ENCODE results near the gene POLH. TPM values are rescaled to one million over a fixed set of nuclear protein-coding genes. Genes with fewer than 3 reads are reported as not detected.

Gene POLH
- total and polyA plus RNA-seq, 2 donors from 2014 or later, result 1.8 to 16.8 TPM

GRCh38 chr6:43609402-43609801 lies 33.4 kb downstream of the POLH start:
- no peaks in the 10 kb centered on the region for H3K9me3 ChIP-seq (ENCODE audit: control insufficient read depth in 2 of 3, insufficient read depth in 1 of 3, low read length in 3 of 3)
- no peak for TF ChIP-seq CTCF (IDR thresholded peaks at IDR 0.05; ENCODE audit: borderline replicate concordance, extremely low read depth, insufficient read depth)
- peaks cover 0 to 31% (median 12%) of the 10 kb centered on the region in 3 donors for H3K36me3 ChIP-seq (ENCODE audit: control insufficient read depth in 2 of 3, insufficient read depth in 3 of 3, low read length in 3 of 3)
- no peak overlapping the region for H3K4me3 ChIP-seq (ENCODE audit: low read length in 3 of 3)
- H3K4me1 ChIP-seq (ENCODE audit: control insufficient read depth in 2 of 3, insufficient read depth in 2 of 3, low read depth in 1 of 3, low read length in 3 of 3), result no peaks in the 10 kb centered on the region
- FAIRE-seq, result no peak
- H3K9ac ChIP-seq (ENCODE audit: low read length in 3 of 3), result no peak overlapping the region
- H3K27ac ChIP-seq (ENCODE audit: low read depth in 2 of 2, low read length in 2 of 2), result no peak overlapping the region
- intact Hi-C loops (cut with DNase I), result no loop called here
- no peaks in the 10 kb centered on the region for H3K27me3 ChIP-seq (ENCODE audit: control insufficient read depth, insufficient read depth, low read length)
- DNase-seq, result no peak

- no peak for DNase-seq
- no peak overlapping the region for H3K4me3 ChIP-seq (ENCODE audit: low read length in 3 of 3)
- intact Hi-C loops (cut with DNase I), result no loop called here
- H3K27ac ChIP-seq (ENCODE audit: low read depth in 2 of 2, low read length in 2 of 2), result no peak overlapping the region
- no peaks in the 10 kb centered on the region for H3K4me1 ChIP-seq (ENCODE audit: control insufficient read depth in 2 of 3, insufficient read depth in 2 of 3, low read depth in 1 of 3, low read length in 3 of 3)
- FAIRE-seq, result no peak
- H3K9me3 ChIP-seq (ENCODE audit: control insufficient read depth in 2 of 3, insufficient read depth in 1 of 3, low read length in 3 of 3), result no peaks in the 10 kb centered on the region
- peaks cover 0 to 24% (median 11%) of the 10 kb centered on the region in 3 donors for H3K36me3 ChIP-seq (ENCODE audit: control insufficient read depth in 2 of 3, insufficient read depth in 3 of 3, low read length in 3 of 3)
- no peak overlapping the region for H3K9ac ChIP-seq (ENCODE audit: low read length in 3 of 3)
- no peaks in the 10 kb centered on the region for H3K27me3 ChIP-seq (ENCODE audit: control insufficient read depth, insufficient read depth, low read length)
- no peak for TF ChIP-seq CTCF (IDR thresholded peaks at IDR 0.05; ENCODE audit: borderline replicate concordance, extremely low read depth, insufficient read depth)
Observed at GRCh38 chr6:43610431-43610830, 34.4 kb downstream of the POLH start.

GRCh38 chr6:43613721-43614395 lies 37.9 kb downstream of the POLH start:
- Histone ChIP-seq H3K27me3 (ENCODE audit: control insufficient read depth, insufficient read depth, low read length) (no peaks in the 10 kb centered on the region), H3K36me3 (ENCODE audit: control insufficient read depth in 2 of 3, insufficient read depth in 3 of 3, low read length in 3 of 3) (peaks cover 0 to 24% (median 11%) of the 10 kb centered on the region in 3 donors), H3K4me1 (ENCODE audit: control insufficient read depth in 2 of 3, insufficient read depth in 2 of 3, low read depth in 1 of 3, low read length in 3 of 3) (no peaks in the 10 kb centered on the region), H3K27ac (ENCODE audit: low read depth in 2 of 2, low read length in 2 of 2) (no peak overlapping the region), H3K9me3 (ENCODE audit: control insufficient read depth in 2 of 3, insufficient read depth in 1 of 3, low read length in 3 of 3) (no peaks in the 10 kb centered on the region), H3K9ac (ENCODE audit: low read length in 3 of 3) (no peak overlapping the region), H3K4me3 (ENCODE audit: low read length in 3 of 3) (no peak overlapping the region)
- FAIRE-seq, result no peak
- no peak for DNase-seq
- intact Hi-C loops (cut with DNase I), result no loop called here
- no peak for TF ChIP-seq CTCF (IDR thresholded peaks at IDR 0.05; ENCODE audit: borderline replicate concordance, extremely low read depth, insufficient read depth)

GRCh38 chr6:43614396-43614730 lies 38.4 kb downstream of the POLH start:
- H3K36me3 ChIP-seq (ENCODE audit: control insufficient read depth in 2 of 3, insufficient read depth in 3 of 3, low read length in 3 of 3), result peaks cover 0 to 24% (median 11%) of the 10 kb centered on the region in 3 donors
- H3K9ac ChIP-seq (ENCODE audit: low read length in 3 of 3), result no peak overlapping the region
- H3K27ac ChIP-seq (ENCODE audit: low read depth in 2 of 2, low read length in 2 of 2), result no peak overlapping the region
- TF ChIP-seq CTCF (IDR thresholded peaks at IDR 0.05; ENCODE audit: borderline replicate concordance, extremely low read depth, insufficient read depth), result no peak
- intact Hi-C loops (cut with DNase I), result no loop called here
- FAIRE-seq, result no peak
- no peak overlapping the region for H3K4me3 ChIP-seq (ENCODE audit: low read length in 3 of 3)
- H3K4me1 ChIP-seq (ENCODE audit: control insufficient read depth in 2 of 3, insufficient read depth in 2 of 3, low read depth in 1 of 3, low read length in 3 of 3), result no peaks in the 10 kb centered on the region
- H3K9me3 ChIP-seq (ENCODE audit: control insufficient read depth in 2 of 3, insufficient read depth in 1 of 3, low read length in 3 of 3), result no peaks in the 10 kb centered on the region
- DNase-seq, result no peak
- H3K27me3 ChIP-seq (ENCODE audit: control insufficient read depth, insufficient read depth, low read length), result no peaks in the 10 kb centered on the region
